Gastrocnemius medialis (tissue), 4 donors: ENCODE data around the gene BIRC6. TPM values are rescaled to one million over a fixed set of nuclear protein-coding genes. Genes with fewer than 3 reads are reported as not detected.

ENCODE experiments used
- ATAC-seq, 2 donors: fragments of 150-250 bp; one replicate each; pipeline ENCODE4 v1.9.1; 2016
- DNase-seq, 2 donors: peaks; one replicate each; pipeline ENCODE4 v3.0.0-alpha.2; 2019
- H3K27ac ChIP-seq, 4 donors: fragments of 200-600 bp; sonication (generic); 1 replicate in 1 of 4; 2 replicates in 3 of 4; pipeline ENCODE4 v1.5.1; 2016 to 2018; ENCODE audit warnings: mild to moderate bottlenecking in 2 of 4, moderate library complexity in 1 of 4
- H3K27me3 ChIP-seq, 3 donors: fragments of 200-600 bp; sonication (generic) in 2 of 3; 1 replicate in 1 of 3; 2 replicates in 2 of 3; pipeline versions ENCODE4 v1.5.1 to v1.6.0; 2016 to 2019; ENCODE audit warnings: mild to moderate bottlenecking in 1 of 3, moderate library complexity in 1 of 3
- H3K36me3 ChIP-seq, 2 donors: fragments of 200-600 bp; sonication (generic) in 1 of 2; one replicate each; pipeline ENCODE4 v1.5.1; 2017 to 2018
- H3K4me1 ChIP-seq, 2 donors: fragments of 200-600 bp; sonication (generic) in 1 of 2; one replicate each; pipeline ENCODE4 v1.5.1; 2016 to 2017; ENCODE audit warnings: mild to moderate bottlenecking in 2 of 2
- H3K4me3 ChIP-seq, 4 donors: fragments of 200-600 bp; sonication (generic) in 3 of 4; 1 replicate in 1 of 4; 2 replicates in 3 of 4; pipeline ENCODE4 v1.5.1; 2016 to 2019; ENCODE audit warnings: mild to moderate bottlenecking in 2 of 4
- H3K9me3 ChIP-seq, 3 donors: fragments of 200-600 bp; sonication (generic) in 2 of 3; 1 replicate in 1 of 3; 2 replicates in 2 of 3; pipeline ENCODE4 v1.5.1; 2016 to 2019
- POLR2A ChIP-seq, 2 donors: fragments of 450-650 bp; IDR thresholded peaks; one replicate each; pipeline ENCODE4 v1.6.1; 2017; ENCODE audit warnings: antibody characterized with exemption in 2 of 2, mild to moderate bottlenecking in 2 of 2, moderate library complexity in 2 of 2
- in situ Hi-C, 4 donors: fragments of 200-750 bp; cut with MboI; loops; one replicate each; pipeline versions ENCODE4 v1.15.0 to v1.8.0; 2017; ENCODE audit warnings: low sequenced_read_pairs in 4 of 4
- intact Hi-C: fragments of 100-400 bp; cut with DNase I; formaldehyde crosslinking; loops from one replicate; pipeline ENCODE4 v1.15.1; 2023; ENCODE audit warnings: low total_unique reads
- total RNA-seq, 4 donors: library from RNA; depleted of rRNA; stranded (reverse); fragments of >200 nt; gene quantifications; one replicate each; pipeline versions ENCODE4 v1.1.0 to v1.2.3, GENCODE V29; 2016
- TF ChIP-seq, protein P1 (sequence below), 5 experiments: fragments of 450-650 bp in 3 of 5; fragments of 200-600 bp in 2 of 5; sonication (generic) in 2 of 5; IDR thresholded peaks in 4 of 5; conservative IDR thresholded peaks in 1 of 5; 1 replicate in 4 of 5; 2 replicates in 1 of 5; pipeline ENCODE4 v1.5.1; 2016 to 2019; ENCODE audit warnings: antibody characterized with exemption in 5 of 5, mild to moderate bottlenecking in 3 of 5, moderate library complexity in 3 of 5

Gene BIRC6
- total RNA-seq, 4 donors from 2014 or later, result 60.1 to 107 (median 77.6) TPM

DNA sequence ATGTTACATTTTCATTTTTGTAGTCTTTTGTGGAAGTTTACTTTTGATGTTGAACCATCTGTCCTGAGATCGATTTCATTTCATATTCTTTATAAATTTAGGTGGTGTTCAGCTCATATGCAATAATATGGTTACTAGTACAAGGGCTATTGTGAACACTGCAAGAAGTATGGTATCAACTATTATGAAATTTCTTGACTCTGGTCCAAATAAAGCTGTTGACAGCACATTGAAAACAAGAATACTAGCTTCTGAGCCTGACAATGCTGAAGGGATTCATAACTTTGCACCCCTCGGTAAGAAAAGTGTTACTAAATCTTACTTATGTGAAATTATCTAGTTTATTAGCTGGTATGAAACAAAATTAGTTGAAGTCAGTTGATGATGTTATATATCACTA lies 146.1 kb downstream of the BIRC6 start:
- Histone ChIP-seq H3K4me1 (no peaks in the 10 kb centered on the region), H3K4me3 (no peak overlapping the region), H3K27me3 (no peaks in the 10 kb centered on the region), H3K27ac (no peak overlapping the region), H3K9me3 (no peaks in the 10 kb centered on the region), H3K36me3 (peaks cover 0 to 64% of the 10 kb centered on the region in 2 donors)
- DNase-seq (no peak), ATAC-seq (no peak)
- intact Hi-C loops, result no loop called here
- TF ChIP-seq, protein P1, sequence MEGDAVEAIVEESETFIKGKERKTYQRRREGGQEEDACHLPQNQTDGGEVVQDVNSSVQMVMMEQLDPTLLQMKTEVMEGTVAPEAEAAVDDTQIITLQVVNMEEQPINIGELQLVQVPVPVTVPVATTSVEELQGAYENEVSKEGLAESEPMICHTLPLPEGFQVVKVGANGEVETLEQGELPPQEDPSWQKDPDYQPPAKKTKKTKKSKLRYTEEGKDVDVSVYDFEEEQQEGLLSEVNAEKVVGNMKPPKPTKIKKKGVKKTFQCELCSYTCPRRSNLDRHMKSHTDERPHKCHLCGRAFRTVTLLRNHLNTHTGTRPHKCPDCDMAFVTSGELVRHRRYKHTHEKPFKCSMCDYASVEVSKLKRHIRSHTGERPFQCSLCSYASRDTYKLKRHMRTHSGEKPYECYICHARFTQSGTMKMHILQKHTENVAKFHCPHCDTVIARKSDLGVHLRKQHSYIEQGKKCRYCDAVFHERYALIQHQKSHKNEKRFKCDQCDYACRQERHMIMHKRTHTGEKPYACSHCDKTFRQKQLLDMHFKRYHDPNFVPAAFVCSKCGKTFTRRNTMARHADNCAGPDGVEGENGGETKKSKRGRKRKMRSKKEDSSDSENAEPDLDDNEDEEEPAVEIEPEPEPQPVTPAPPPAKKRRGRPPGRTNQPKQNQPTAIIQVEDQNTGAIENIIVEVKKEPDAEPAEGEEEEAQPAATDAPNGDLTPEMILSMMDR (IDR thresholded peaks at IDR 0.05 in 4 of 5, conservative IDR thresholded peaks at IDR 0.05 in 1 of 5), result no peak
- TF ChIP-seq POLR2A (IDR thresholded peaks at IDR 0.05), result no peak
- in situ Hi-C loops, result no loop called here

DNA sequence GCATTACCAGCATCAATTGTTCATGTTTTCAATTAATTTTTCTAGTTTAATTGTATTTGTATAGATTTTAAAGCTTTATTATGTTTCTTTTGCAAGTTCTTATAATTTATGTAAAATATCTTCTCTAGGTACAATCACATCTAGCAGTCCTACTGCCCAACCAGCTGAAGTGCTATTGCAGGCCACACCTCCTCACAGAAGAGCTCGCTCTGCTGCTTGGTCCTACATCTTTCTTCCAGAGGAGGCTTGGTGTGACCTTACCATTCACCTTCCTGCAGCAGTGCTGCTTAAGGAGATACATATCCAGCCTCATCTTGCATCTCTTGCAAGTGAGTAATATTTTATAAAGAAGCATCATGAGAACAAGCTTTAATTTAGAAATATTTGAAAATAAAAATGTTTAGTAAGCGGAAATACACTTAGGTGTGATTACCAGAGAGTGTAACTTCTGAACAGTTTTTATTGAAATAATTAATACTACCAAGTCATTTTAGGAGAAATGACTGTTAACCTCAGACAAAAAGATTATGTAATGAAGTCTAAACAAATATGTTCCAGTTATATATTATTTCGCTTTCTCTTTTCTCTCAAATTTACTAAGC lies 148.2 kb downstream of the BIRC6 start:
- no peaks in the 10 kb centered on the region for H3K4me1 ChIP-seq
- ATAC-seq (no peak), DNase-seq (no peak)
- in situ Hi-C loops (no loop called here), intact Hi-C loops (no loop called here)
- H3K27me3 ChIP-seq, result no peaks in the 10 kb centered on the region
- no peak overlapping the region for H3K27ac ChIP-seq
- no peak overlapping the region for H3K4me3 ChIP-seq
- peaks cover 0 to 72% of the 10 kb centered on the region in 2 donors for H3K36me3 ChIP-seq
- H3K9me3 ChIP-seq, result no peaks in the 10 kb centered on the region
- no peak for TF ChIP-seq POLR2A (IDR thresholded peaks at IDR 0.05)
- TF ChIP-seq, protein P1 (IDR thresholded peaks at IDR 0.05 in 4 of 5, conservative IDR thresholded peaks at IDR 0.05 in 1 of 5), result no peak

DNA sequence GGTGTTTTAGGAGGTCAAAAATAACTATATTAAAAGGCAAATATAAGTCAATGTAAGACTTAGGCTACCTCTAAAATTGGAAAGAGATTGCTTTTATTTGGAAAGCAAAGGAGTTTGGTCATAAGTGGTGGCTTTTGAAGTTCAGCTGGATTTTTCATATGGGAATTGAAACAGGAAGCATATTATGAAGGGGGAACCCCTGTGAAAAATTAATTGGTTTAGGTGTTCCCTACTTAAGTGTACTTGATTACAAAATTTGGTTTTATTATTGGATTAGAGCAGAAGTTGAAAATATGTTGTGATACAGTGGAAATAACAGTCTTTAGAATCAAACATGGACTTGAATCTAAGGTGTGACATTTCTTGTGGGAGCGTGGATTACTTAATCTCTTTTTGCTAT lies 149.6 kb downstream of the BIRC6 start:
- intact Hi-C loops (no loop called here), in situ Hi-C loops (no loop called here)
- ATAC-seq (no peak), DNase-seq (no peak)
- no peak overlapping the region for H3K4me3 ChIP-seq
- H3K27ac ChIP-seq, result no peak overlapping the region
- peaks cover 0 to 71% of the 10 kb centered on the region in 2 donors for H3K36me3 ChIP-seq
- no peaks in the 10 kb centered on the region for H3K27me3 ChIP-seq
- TF ChIP-seq, protein P1 (IDR thresholded peaks at IDR 0.05 in 4 of 5, conservative IDR thresholded peaks at IDR 0.05 in 1 of 5), result no peak
- no peak for TF ChIP-seq POLR2A (IDR thresholded peaks at IDR 0.05)
- no peaks in the 10 kb centered on the region for H3K4me1 ChIP-seq
- H3K9me3 ChIP-seq, result no peaks in the 10 kb centered on the region

DNA sequence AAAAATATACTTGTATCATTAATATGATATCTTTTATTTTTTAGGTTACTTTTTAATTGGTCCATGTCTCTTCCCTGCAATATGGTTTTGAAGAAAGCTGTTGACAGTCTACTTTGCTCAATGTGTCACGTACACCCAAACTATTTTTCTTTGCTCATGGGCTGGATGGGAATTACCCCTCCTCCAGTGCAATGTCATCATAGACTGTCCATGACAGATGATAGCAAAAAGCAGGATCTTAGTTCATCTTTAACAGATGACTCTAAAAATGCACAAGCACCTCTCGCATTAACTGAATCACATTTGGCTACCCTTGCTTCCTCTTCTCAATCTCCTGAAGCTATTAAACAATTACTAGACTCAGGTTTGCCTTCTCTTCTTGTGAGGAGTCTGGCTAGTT lies 158.1 kb downstream of the BIRC6 start:
- no peak overlapping the region for H3K4me3 ChIP-seq
- H3K36me3 ChIP-seq, result peaks cover 0 to 74% of the 10 kb centered on the region in 2 donors
- no peaks in the 10 kb centered on the region for H3K27me3 ChIP-seq
- TF ChIP-seq POLR2A (IDR thresholded peaks at IDR 0.05), result no peak
- TF ChIP-seq, protein P1 (IDR thresholded peaks at IDR 0.05 in 4 of 5, conservative IDR thresholded peaks at IDR 0.05 in 1 of 5), result no peak
- H3K27ac ChIP-seq, result no peak overlapping the region
- H3K9me3 ChIP-seq, result no peaks in the 10 kb centered on the region
- ATAC-seq, result no peak
- no peaks in the 10 kb centered on the region for H3K4me1 ChIP-seq
- intact Hi-C loops (no loop called here), in situ Hi-C loops (no loop called here)
- no peak for DNase-seq

DNA sequence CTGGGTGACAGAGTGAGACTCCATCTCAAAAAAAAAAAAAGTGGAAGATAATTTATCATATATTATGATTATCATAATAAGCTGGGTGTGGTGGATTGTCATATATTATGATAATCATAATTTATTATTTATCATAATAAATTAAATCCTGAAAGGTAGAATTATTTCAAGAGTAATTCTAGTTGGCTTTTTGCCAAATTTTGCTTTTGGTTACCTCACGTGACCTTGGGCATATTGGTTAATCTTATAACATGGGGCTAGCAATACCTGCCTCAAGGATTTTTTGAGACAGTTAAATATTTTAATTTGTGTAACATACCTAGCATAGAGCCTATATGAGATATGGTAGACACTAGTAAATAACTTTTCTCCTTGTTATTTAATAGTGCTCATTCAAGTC lies 159.7 kb downstream of the BIRC6 start:
- H3K4me3 ChIP-seq, result no peak overlapping the region
- ATAC-seq (no peak), DNase-seq (no peak)
- H3K27me3 ChIP-seq, result no peaks in the 10 kb centered on the region
- in situ Hi-C loops, result no loop called here
- no peaks in the 10 kb centered on the region for H3K4me1 ChIP-seq
- no peaks in the 10 kb centered on the region for H3K9me3 ChIP-seq
- intact Hi-C loops, result no loop called here
- H3K27ac ChIP-seq, result no peak overlapping the region
- TF ChIP-seq, protein P1 (IDR thresholded peaks at IDR 0.05 in 4 of 5, conservative IDR thresholded peaks at IDR 0.05 in 1 of 5), result no peak
- TF ChIP-seq POLR2A (IDR thresholded peaks at IDR 0.05), result no peak
- peaks cover 0 to 74% of the 10 kb centered on the region in 2 donors for H3K36me3 ChIP-seq
